HG02938 (cell line): ENCODE measurements around the gene HOXA6.

Experiments used
- ATAC-seq: cut with Tn5 transposase; IDR thresholded peaks from one replicate; pipeline ENCODE4 v1.9.1; 2021; ENCODE audit warnings: mild to moderate bottlenecking, moderate library complexity; ENCODE audit not compliant: unreplicated experiment

HOXA6 gene

GRCh38 chr7:27099453-27100370 is 47.9 kb downstream of the HOXA6 start:
- ATAC-seq: no peak

GRCh38 chr7:27098578-27099451 is 48.8 kb downstream of the HOXA6 start:
- no peak for ATAC-seq

- no peak for ATAC-seq
These were observed 49.6 kb downstream of the HOXA6 start for GRCh38 chr7:27097686-27098577.

GRCh38 chr7:27096768-27097514 is 50.6 kb downstream of the HOXA6 start:
- ATAC-seq: no peak

GRCh38 chr7:27095897-27096767 is 51.4 kb downstream of the HOXA6 start, which contains the start of gene HOXA1:
Gene HOXA1, minus strand, starts transcription at chr7:27096000. Its CDS starts 88 bp downstream, at chr7:27095912.
- peak; percentile 87 for ATAC-seq
